Glutamatergic neuron (in vitro differentiated cells): ENCODE measurements around the gene EFCAB9. TPM values are rescaled to one million over a fixed set of nuclear protein-coding genes. Genes with fewer than 3 reads are reported as not detected.
"Not testable (repeated sequence)": the region's sequence is repeated elsewhere in the genome, so short reads cannot be mapped to it uniquely, and the experiment has no call there.

Experiments
- DNase-seq: peaks from one replicate; pipeline ENCODE4 v3.0.0; 2022
- H3K27ac Mint-ChIP-seq: one replicate; pipeline ENCODE4 v1.8.0; 2020; ENCODE audit warnings: mild to moderate bottlenecking, mixed read lengths, inconsistent platforms; ENCODE audit not compliant: unreplicated experiment
- H3K27me3 Mint-ChIP-seq: one replicate; pipeline ENCODE4 v1.8.0; 2020; ENCODE audit warnings: mild to moderate bottlenecking, moderate library complexity, mixed read lengths, inconsistent platforms; ENCODE audit not compliant: unreplicated experiment
- H3K36me3 Mint-ChIP-seq: one replicate; pipeline ENCODE4 v1.8.0; 2020; ENCODE audit warnings: mild to moderate bottlenecking, mixed read lengths, inconsistent platforms; ENCODE audit not compliant: unreplicated experiment
- H3K4me1 Mint-ChIP-seq: one replicate; pipeline ENCODE4 v1.8.0; 2020; ENCODE audit warnings: mild to moderate bottlenecking, low read depth, mixed read lengths, inconsistent platforms; ENCODE audit not compliant: unreplicated experiment
- H3K4me3 Mint-ChIP-seq: one replicate; pipeline ENCODE4 v1.8.0; 2020; ENCODE audit warnings: mild to moderate bottlenecking, mixed read lengths, inconsistent platforms; ENCODE audit not compliant: unreplicated experiment
- H3K9me3 Mint-ChIP-seq: one replicate; pipeline ENCODE4 v1.8.0; 2020; ENCODE audit warnings: mild to moderate bottlenecking, moderate library complexity, mixed read lengths, inconsistent platforms; ENCODE audit not compliant: unreplicated experiment
- total RNA-seq: library from RNA; stranded (reverse); fragmentation: NEBNext Ultra II Directional; extraction: Animal tissue kit (Norgen Biotek cat#: 25700); gene quantifications from one replicate; pipeline ENCODE4 v1.2.1, GENCODE V29; 2021; ENCODE audit not compliant: unreplicated experiment
- TF ChIP-seq, protein P1 (sequence below): fragments of 200-600 bp; sonication (generic); IDR thresholded peaks from one replicate; pipeline ENCODE4 v1.5.0; 2021; ENCODE audit not compliant: partially characterized antibody, unreplicated experiment

The EFCAB9 gene
- total RNA-seq, 1 donor from 2014 or later: not detected

DNA sequence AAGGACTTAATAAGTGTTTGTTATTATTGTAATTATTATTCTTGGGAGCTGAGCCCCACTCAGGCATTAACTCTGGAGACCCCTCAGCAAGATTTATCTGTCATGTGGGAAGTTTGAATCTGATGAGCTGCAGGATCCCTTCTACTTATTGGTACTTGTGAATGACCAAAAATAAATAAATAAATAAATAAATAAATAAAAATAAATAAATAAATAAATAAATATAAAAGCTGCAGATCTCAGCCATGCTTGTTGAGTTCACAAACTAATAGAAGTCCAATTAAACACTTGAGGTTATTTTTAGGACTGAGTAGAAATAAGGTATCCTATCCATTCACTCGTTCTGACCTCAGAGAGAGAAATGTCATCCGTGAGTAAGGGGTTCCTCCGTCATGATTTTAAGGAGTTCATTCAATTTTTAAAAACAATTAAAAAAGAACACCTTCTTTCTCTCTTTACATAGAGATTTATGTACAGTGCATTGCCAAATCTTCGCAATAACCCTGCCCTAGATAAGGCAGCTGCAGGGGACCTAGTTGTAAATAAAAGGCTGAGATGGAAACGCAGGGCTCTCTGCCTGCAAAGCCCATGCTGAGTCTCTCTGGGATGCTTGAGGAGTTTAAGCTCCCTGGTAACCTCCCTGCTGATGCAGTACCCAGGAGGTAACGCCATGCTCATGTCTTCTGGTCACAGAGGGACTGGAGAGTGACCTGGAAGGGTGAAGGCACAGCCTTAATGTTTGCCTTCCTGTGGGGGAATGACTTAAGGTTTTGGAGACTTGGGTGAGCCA, 1.2 kb downstream of the EFCAB9 start:
- Mint-ChIP-seq H3K4me3 (no peak overlapping the region), H3K27me3 (peaks cover 2% of the 10 kb centered on the region), H3K36me3 (no peaks in the 10 kb centered on the region), H3K4me1 (no peaks in the 10 kb centered on the region), H3K27ac (no peak overlapping the region), H3K9me3 (peaks cover 2% of the 10 kb centered on the region)
- DNase-seq: no peak
- TF ChIP-seq, protein P1, sequence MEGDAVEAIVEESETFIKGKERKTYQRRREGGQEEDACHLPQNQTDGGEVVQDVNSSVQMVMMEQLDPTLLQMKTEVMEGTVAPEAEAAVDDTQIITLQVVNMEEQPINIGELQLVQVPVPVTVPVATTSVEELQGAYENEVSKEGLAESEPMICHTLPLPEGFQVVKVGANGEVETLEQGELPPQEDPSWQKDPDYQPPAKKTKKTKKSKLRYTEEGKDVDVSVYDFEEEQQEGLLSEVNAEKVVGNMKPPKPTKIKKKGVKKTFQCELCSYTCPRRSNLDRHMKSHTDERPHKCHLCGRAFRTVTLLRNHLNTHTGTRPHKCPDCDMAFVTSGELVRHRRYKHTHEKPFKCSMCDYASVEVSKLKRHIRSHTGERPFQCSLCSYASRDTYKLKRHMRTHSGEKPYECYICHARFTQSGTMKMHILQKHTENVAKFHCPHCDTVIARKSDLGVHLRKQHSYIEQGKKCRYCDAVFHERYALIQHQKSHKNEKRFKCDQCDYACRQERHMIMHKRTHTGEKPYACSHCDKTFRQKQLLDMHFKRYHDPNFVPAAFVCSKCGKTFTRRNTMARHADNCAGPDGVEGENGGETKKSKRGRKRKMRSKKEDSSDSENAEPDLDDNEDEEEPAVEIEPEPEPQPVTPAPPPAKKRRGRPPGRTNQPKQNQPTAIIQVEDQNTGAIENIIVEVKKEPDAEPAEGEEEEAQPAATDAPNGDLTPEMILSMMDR: no peak

DNA sequence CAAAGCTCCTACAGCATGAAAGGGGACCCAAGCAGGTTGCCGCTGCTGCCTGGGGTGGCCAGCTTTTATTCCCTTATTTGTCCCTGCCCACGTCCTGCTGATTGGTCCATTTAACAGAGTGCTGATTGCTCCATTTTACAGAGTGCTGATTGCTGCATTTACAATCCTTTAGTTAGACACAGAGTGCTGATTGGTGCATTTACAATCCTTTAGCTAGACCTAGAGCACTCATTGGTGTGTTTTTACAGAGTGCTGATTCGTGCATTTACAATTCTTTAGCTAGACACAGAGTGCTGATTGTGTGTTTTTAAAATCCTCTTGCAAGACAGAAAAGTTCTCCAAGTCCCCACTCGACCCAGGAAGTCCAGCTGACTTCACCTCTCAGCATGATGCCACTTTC, 3.8 kb downstream of the EFCAB9 start:
- H3K27ac Mint-ChIP-seq, DNase-seq, H3K36me3 Mint-ChIP-seq, H3K9me3 Mint-ChIP-seq, H3K4me1 Mint-ChIP-seq, H3K27me3 Mint-ChIP-seq, H3K4me3 Mint-ChIP-seq: not testable (repeated sequence)

DNA sequence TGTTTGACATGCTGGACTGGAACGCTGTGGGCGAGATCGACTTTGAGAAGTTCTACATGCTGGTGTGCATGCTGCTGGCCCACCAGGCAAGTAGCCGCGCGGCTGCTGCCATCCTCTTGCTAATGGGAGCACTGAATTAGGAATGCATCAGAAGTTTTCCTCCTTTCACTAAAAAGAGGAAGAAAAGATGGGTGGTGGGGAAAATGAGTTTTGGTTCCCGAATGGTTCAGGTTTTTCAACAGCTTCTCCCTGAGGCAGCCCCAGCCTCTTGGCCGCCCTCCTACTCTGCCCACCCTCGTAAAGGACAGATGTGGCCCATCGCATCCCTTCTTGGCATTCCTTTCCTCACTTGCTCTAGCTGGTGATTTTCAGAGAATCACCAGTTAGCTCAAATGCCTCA, 5.5 kb downstream of the EFCAB9 start:
- DNase-seq: no peak
- Mint-ChIP-seq H3K27ac (no peak overlapping the region), H3K4me3 (no peak overlapping the region), H3K27me3 (peaks cover 2% of the 10 kb centered on the region), H3K9me3 (peaks cover 5% of the 10 kb centered on the region), H3K4me1 (no peaks in the 10 kb centered on the region), H3K36me3 (no peaks in the 10 kb centered on the region)
- TF ChIP-seq, protein P1: no peak

DNA sequence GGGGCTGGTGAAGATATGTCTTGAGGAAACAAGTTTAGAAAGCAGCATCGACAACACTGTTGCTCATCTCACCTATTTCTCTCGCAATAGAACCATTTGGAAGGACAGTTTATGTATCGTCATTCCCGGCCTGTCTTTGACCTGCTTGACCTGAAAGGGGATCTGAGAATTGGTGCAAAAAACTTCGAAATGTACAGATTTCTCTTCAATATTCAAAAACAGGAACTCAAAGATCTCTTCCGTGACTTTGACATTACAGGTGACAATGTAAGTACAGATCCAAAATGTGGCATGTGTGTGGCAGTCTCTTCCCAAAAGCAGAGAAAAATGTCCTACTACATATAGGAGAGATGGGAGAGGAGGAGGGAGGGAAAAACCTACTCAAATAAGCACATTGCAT, 6.5 kb downstream of the EFCAB9 start:
- TF ChIP-seq, protein P1: no peak
- Mint-ChIP-seq H3K9me3 (peaks cover 5% of the 10 kb centered on the region), H3K4me1 (no peaks in the 10 kb centered on the region), H3K27me3 (peaks cover 2% of the 10 kb centered on the region), H3K4me3 (no peak overlapping the region), H3K27ac (no peak overlapping the region), H3K36me3 (no peaks in the 10 kb centered on the region)
- no peak for DNase-seq

DNA sequence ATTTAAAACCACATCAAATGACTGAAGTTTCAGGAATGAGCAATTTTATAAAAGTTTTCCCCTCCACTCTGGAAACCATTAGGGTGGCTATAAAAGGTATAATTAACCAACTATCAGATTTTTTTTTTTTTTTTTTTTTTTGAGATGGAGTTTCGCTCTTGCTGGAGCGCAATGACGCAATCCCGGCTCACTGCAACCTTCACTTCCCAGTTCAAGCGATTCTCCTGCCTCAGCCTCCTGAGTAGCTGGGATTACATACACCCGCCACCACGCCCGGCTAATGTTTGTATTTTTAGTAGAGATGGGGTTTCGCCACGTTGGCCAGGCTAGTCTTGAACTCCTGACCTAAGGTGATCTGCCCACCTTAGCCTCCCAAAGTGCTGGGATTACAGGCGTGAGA, 12.0 kb downstream of the EFCAB9 start:
- H3K4me3 Mint-ChIP-seq, H3K27me3 Mint-ChIP-seq: not testable (repeated sequence)

DNA sequence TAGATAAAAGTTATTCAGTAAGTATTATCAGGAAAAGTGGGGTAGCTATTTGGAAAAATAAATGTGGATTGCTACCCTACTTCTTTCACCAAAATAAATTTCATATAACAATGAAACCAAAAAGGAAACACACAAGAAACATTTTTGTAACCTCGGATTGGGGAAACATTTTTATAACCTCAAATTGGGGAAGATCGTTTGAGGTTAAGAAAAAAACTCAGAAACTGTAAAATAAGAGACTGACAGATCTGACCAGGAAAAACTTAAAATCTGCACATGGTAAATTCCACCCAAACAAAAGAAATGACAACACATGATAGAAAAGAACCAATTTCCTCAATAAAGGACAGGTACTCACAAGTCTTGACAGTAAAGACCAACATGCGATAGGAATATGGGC, 13.5 kb downstream of the EFCAB9 start:
- Mint-ChIP-seq H3K4me3 (no peak overlapping the region), H3K9me3 (peaks cover 3% of the 10 kb centered on the region), H3K4me1 (peaks cover 3% of the 10 kb centered on the region), H3K27ac (no peak overlapping the region), H3K27me3 (no peaks in the 10 kb centered on the region), H3K36me3 (no peaks in the 10 kb centered on the region)
- TF ChIP-seq, protein P1: no peak
- no peak for DNase-seq

More for the DNA sequence above, 12.0 kb downstream of the EFCAB9 start:
- H3K36me3 Mint-ChIP-seq, DNase-seq, H3K9me3 Mint-ChIP-seq, H3K4me1 Mint-ChIP-seq, H3K27ac Mint-ChIP-seq: not testable (repeated sequence)
